ENCODE measurements around the gene SMG1.

DNA sequence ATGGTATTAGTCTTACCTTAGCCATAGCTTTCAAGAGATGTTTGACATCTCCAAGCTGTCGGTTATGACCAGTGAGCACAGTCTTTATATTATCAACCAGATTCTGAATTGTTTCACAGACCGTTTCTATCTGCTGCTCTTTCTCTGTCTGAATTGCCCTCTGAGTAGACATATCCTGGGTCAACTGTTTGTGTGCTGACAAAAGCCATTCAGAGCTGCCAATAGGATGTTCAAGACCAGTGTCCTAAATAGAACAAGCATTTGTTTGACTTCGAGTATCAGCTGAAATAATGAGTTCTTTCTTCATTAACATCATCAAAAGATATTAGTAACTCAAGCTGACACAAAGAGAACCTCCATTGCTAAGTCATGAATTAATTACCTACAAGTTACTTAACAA lies 109.9 kb downstream of the SMG1 start:
- TF ChIP-seq, protein P1, sequence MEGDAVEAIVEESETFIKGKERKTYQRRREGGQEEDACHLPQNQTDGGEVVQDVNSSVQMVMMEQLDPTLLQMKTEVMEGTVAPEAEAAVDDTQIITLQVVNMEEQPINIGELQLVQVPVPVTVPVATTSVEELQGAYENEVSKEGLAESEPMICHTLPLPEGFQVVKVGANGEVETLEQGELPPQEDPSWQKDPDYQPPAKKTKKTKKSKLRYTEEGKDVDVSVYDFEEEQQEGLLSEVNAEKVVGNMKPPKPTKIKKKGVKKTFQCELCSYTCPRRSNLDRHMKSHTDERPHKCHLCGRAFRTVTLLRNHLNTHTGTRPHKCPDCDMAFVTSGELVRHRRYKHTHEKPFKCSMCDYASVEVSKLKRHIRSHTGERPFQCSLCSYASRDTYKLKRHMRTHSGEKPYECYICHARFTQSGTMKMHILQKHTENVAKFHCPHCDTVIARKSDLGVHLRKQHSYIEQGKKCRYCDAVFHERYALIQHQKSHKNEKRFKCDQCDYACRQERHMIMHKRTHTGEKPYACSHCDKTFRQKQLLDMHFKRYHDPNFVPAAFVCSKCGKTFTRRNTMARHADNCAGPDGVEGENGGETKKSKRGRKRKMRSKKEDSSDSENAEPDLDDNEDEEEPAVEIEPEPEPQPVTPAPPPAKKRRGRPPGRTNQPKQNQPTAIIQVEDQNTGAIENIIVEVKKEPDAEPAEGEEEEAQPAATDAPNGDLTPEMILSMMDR (IDR thresholded peaks at IDR 0.05), result no peak
- TF ChIP-seq POLR2A (IDR thresholded peaks at IDR 0.05), result no peak
- no peak for TF ChIP-seq POLR2AphosphoS5 (IDR thresholded peaks at IDR 0.05)

Data from breast epithelium (tissue), 3 donors.